Large intestine (tissue), 3 donors: ENCODE results near the gene PRM3. TPM values are rescaled to one million over a fixed set of nuclear protein-coding genes. Genes with fewer than 3 reads are reported as not detected.
"Not testable (repeated sequence)": the region's sequence is repeated elsewhere in the genome, so short reads cannot be mapped to it uniquely, and the experiment has no call there.

Source experiments
- DNase-seq, 2 donors: peaks; one replicate each; pipeline versions ENCODE4 v3.0.0 to v3.0.0-alpha.2; 2013
- H3K27ac ChIP-seq: one replicate; pipeline ENCODE4 v1.5.1; 2013; ENCODE audit warnings: low read length
- H3K27me3 ChIP-seq: 2 replicates; pipeline ENCODE4 v1.6.1; 2013; ENCODE audit warnings: low read length; ENCODE audit not compliant: control insufficient read depth, insufficient read depth
- H3K36me3 ChIP-seq: 2 replicates; pipeline ENCODE4 v1.6.1; 2013; ENCODE audit warnings: low read length; ENCODE audit not compliant: control insufficient read depth, insufficient read depth
- H3K4me1 ChIP-seq: one replicate; pipeline ENCODE4 v1.6.1; 2013; ENCODE audit warnings: low read length; ENCODE audit not compliant: control insufficient read depth, insufficient read depth
- H3K4me3 ChIP-seq: one replicate; pipeline ENCODE4 v1.5.1; 2013; ENCODE audit warnings: low read length
- H3K9me3 ChIP-seq: one replicate; pipeline ENCODE4 v1.6.1; 2013; ENCODE audit warnings: mild to moderate bottlenecking, low read depth, low read length, moderate library complexity; ENCODE audit not compliant: control insufficient read depth
- WGBS: methylation state at CpG from one replicate; pipeline ENCODE4 v1.1.5; 2013; ENCODE audit warnings: low lambda C conversion rate; ENCODE audit not compliant: insufficient coverage; 5-methylcytosine and 5-hydroxymethylcytosine counted together
- polyA plus RNA-seq: library from polyadenylated mRNA; unstranded; fragments of 120-200 nt; gene quantifications from one replicate; pipeline ENCODE4 v1.2.1, GENCODE V29; 2013

PRM3 gene
- polyA plus RNA-seq, 1 donor, result not detected

GRCh38 chr16:11303405-11304138, 30.1 kb upstream of the PRM3 start:
- WGBS, result 90% methylated on average over 2 of the region's 18 CpGs
- H3K4me3 ChIP-seq, result no peak overlapping the region
- no peak for DNase-seq
- H3K36me3 ChIP-seq, result no peaks in the 10 kb centered on the region
- no peak overlapping the region for H3K27ac ChIP-seq
- H3K27me3 ChIP-seq, result no peaks in the 10 kb centered on the region
- H3K4me1 ChIP-seq, result peaks cover 4% of the 10 kb centered on the region
- H3K9me3 ChIP-seq, result no peaks in the 10 kb centered on the region

DNA sequence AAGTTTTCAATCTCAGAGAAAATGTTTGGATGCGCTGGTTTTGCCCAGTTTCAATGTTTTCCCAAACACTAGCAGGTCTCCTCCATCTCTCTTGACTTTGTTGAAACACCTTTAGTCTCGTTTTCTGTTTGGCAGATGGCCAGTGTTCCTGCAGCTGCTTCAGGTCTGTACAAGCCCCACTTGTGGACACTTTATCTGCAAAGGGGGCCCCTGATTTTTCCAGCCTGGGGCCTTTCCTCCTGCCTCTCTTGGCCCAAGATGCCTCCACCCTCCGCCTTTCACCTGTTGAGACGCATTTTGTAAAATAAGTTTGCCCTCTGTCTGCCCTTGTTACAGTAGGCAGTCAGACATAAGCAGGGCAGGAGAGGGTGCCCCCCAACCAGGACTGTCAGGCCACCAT, 29.5 kb upstream of the PRM3 start:
- WGBS, result no CpG with 5 or more reads among the region's 4 CpGs
- no peak for DNase-seq
- Histone ChIP-seq H3K4me1 (peaks cover 4% of the 10 kb centered on the region), H3K27me3 (no peaks in the 10 kb centered on the region), H3K4me3 (no peak overlapping the region), H3K36me3 (no peaks in the 10 kb centered on the region), H3K27ac (no peak overlapping the region), H3K9me3 (no peaks in the 10 kb centered on the region)

DNA sequence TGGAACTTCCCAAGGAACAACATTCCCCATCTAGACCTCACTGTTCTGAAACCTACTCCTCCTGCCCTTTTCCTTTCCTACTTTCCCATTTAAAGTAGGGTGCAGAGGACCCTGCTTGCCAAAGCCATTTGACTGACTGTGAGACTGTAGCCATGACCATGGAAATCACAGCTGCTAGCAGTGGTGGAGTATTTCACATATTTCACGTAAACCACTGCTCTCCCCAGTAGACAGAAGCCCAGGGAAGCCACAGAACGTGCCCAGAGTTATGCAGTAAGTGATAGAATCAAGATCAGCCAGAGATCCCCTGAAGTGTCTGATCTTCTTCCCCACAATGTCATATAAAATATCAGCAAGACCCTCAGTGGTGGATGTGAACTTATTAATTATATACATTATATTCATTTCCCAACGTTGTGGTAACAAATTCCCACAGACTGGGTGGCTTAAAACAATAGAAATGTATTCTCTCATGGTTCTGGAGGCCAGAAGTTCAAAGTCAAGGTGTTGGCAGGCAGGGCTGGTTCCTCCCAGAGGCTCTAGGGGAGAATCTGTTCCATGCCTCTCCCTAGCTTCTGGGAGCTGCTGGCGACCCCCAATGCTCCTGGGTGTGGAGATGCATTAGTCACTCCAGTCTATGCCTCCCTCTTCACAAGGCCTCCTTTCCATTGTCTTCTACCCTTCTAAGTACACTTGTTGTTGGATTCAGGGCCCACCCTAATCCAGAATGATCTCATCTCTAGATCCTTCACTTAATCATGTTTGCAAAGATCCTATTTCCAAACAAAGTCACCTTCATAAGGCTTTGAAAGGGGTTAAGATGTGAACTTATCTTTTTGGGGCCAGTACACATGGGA, 28.4 kb upstream of the PRM3 start:
- H3K4me1 ChIP-seq, result no peaks in the 10 kb centered on the region
- H3K27me3 ChIP-seq, result no peaks in the 10 kb centered on the region
- no peak for DNase-seq
- H3K9me3 ChIP-seq, result no peaks in the 10 kb centered on the region
- no peaks in the 10 kb centered on the region for H3K36me3 ChIP-seq
- 100% methylated on average over 1 of the region's 4 CpGs for WGBS
- no peak overlapping the region for H3K27ac ChIP-seq
- no peak overlapping the region for H3K4me3 ChIP-seq

DNA sequence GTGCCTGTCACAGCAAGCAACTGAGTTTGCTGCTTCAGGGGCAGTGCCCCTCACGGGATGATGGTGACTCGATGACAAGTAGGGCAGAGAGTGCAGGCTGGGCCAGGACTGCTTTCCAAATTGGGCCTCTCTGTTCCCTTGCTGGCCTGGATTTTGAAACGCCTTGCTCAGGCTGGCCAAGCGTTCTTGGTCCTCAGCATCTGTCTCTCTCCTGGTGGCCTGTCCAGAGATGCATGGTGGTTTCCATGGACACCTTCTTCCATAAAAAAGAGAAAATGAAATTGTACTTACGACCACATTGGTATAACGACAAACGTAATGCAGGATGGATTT, 27.1 kb upstream of the PRM3 start:
- Histone ChIP-seq H3K4me3 (no peak overlapping the region), H3K27ac (no peak overlapping the region), H3K36me3 (no peaks in the 10 kb centered on the region), H3K27me3 (no peaks in the 10 kb centered on the region), H3K4me1 (no peaks in the 10 kb centered on the region), H3K9me3 (no peaks in the 10 kb centered on the region)
- DNase-seq, result no peak
- no CpG with 5 or more reads among the region's 7 CpGs for WGBS

- Histone ChIP-seq H3K27ac (no peak overlapping the region), H3K9me3 (no peaks in the 10 kb centered on the region), H3K36me3 (no peaks in the 10 kb centered on the region), H3K4me3 (no peak overlapping the region), H3K4me1 (no peaks in the 10 kb centered on the region), H3K27me3 (no peaks in the 10 kb centered on the region)
- no peak for DNase-seq
- WGBS, result no CpG with 5 or more reads among the region's 6 CpGs
Measured at GRCh38 chr16:11299865-11300559, 26.6 kb upstream of the PRM3 start.

DNA sequence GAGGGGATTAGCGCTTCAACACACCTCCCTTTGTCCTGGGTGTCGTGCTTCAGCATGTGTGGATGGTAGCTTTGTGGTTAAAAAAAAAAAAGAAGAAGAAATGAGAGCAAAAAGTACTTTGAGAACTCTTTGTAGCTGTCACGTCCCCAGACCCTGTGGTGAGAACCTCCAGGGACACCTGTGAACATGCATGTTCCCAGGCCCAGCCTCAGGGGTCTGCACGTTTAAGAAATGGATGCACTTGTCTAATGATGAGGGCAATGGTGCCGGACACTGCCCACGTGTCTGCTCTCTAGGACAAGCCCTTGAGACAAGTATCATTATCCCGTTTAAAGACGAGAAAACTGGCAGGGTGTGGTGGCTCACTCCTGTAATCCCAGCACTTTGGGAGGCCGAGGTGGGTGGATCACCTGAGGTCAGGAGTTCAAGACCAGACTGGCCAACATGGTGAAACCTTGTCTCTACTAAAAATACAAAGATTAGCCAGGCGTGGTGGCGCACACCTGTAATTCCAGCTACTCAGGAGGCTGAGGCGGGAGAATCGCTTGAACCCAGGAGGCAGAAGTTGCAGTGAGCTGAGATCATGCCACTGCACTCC, 25.6 kb upstream of the PRM3 start:
- H3K4me1 ChIP-seq, H3K9me3 ChIP-seq, H3K4me3 ChIP-seq, H3K27ac ChIP-seq, DNase-seq, H3K27me3 ChIP-seq, H3K36me3 ChIP-seq: not testable (repeated sequence)
- 90% methylated on average over 2 of the region's 13 CpGs for WGBS

DNA sequence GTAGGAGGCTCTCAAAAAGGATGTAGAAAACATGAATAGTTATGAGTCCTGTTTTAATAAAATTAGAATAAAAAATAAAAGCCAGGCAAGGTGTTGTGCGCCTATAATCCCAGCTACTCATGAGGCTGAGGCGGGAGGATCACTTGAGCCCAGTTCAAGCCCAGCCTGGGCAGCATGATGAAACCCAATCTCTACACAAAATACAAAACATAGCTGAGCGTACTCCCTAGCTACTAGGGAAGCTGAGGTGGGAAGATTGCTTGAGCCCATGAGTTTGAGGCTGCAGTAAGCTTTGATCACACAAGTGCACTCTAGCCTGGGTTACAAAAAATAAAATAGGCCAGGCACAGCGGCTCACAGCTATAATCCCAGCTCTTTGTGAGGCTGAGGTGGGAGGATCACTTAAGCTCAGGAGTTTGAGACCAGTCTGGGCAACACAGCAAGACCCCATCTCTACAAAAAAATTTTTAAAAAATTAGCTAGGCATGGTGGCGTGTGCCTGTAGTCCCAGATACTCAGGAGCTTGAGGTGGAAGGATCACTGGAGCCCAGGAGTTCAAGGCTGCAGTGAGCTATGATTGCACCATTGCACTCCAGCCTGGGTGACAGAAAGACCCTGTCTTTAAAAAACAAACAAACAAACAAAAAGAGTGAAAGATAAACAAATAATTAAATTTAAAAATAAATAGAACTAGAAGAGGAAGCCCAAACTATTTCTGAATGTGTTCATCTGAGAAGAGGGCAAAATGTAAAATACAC, 24.9 kb upstream of the PRM3 start:
- WGBS, result no CpG with 5 or more reads among the region's 5 CpGs
- H3K4me3 ChIP-seq, result no peak overlapping the region
- no peaks in the 10 kb centered on the region for H3K4me1 ChIP-seq

GRCh38 chr16:11297492-11298142, 24.2 kb upstream of the PRM3 start:
- no peaks in the 10 kb centered on the region for H3K36me3 ChIP-seq
- WGBS, result no CpG with 5 or more reads among the region's 19 CpGs
- H3K4me1 ChIP-seq, result no peaks in the 10 kb centered on the region
- no peaks in the 10 kb centered on the region for H3K27me3 ChIP-seq
- no peaks in the 10 kb centered on the region for H3K9me3 ChIP-seq
- no peak overlapping the region for H3K27ac ChIP-seq
- DNase-seq, result peak; percentile 37 to 63
- no peak overlapping the region for H3K4me3 ChIP-seq

More for the DNA sequence above, 24.9 kb upstream of the PRM3 start:
- Histone ChIP-seq H3K36me3 (no peaks in the 10 kb centered on the region), H3K9me3 (no peaks in the 10 kb centered on the region), H3K27me3 (no peaks in the 10 kb centered on the region), H3K27ac (no peak overlapping the region)
- DNase-seq, result no peak

DNA sequence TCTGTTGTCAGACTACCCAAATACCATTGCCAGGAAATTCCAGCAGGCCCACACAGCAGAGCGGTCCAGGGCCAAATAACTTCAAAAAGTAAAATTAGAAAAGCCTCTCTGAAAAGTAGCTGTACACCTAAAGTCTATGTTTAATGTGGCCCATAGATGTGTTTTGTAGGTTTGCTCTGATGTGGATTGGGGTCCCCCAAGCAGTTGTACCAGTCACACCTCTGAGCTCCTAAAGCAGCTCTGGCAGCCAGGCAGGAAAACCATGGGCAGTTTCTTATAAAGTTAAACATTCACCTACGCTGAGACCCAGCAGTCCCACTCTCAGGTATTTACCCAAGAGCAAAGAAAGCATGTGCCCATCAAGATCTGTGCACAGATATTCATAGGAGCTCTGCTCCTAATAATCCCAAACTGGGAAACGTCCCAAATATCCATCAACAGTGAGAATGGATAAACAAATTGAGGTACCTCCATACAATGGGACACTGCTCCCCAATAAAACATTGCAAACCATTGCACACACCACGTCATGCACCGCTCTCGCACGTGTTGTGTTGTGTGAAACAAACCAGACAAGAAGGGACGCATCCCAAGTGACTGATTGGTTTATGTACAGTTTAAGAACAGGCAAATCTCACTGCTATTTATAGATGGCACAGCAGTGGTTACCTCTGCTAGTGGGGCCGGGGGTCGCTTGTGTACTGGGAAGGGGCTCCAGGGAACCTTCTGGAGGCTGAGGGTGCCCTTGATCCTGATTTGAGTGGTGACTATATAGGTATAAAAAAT, 23.5 kb upstream of the PRM3 start:
- peak in 1 of 2 donors; percentile 32 for DNase-seq
- H3K9me3 ChIP-seq, result no peaks in the 10 kb centered on the region
- no peak overlapping the region for H3K27ac ChIP-seq
- H3K4me3 ChIP-seq, result no peak overlapping the region
- H3K36me3 ChIP-seq, result no peaks in the 10 kb centered on the region
- no peaks in the 10 kb centered on the region for H3K27me3 ChIP-seq
- no peaks in the 10 kb centered on the region for H3K4me1 ChIP-seq
- no CpG with 5 or more reads among the region's 10 CpGs for WGBS
